GM19328 (cell line): Measurements from ENCODE around the gene PPM1M.

Experiments used
- ATAC-seq: cut with Tn5 transposase; IDR thresholded peaks from one replicate; pipeline ENCODE4 v1.9.1; 2021; ENCODE audit warnings: mild to moderate bottlenecking, moderate library complexity; ENCODE audit not compliant: unreplicated experiment

PPM1M gene

GRCh38 chr3:52243791-52244628 is 1.5 kb upstream of the PPM1M start:
- no peak for ATAC-seq

- ATAC-seq: no peak
Measured at GRCh38 chr3:52246264-52246620, 683 bp downstream of the PPM1M start.

- ATAC-seq: no peak
Measured at GRCh38 chr3:52246728-52247408, 1.3 kb downstream of the PPM1M start.

GRCh38 chr3:52247409-52248164 is 2.0 kb downstream of the PPM1M start:
- no peak for ATAC-seq

GRCh38 chr3:52248165-52248541 is 2.6 kb downstream of the PPM1M start:
- ATAC-seq: no peak

GRCh38 chr3:52248816-52249547 is 3.4 kb downstream of the PPM1M start:
- ATAC-seq: no peak

GRCh38 chr3:52249683-52250082 is 4.1 kb downstream of the PPM1M start:
- ATAC-seq: no peak

- no peak for ATAC-seq
Measured at GRCh38 chr3:52250122-52250521, 4.6 kb downstream of the PPM1M start.

- peak; percentile 84 for ATAC-seq
Measured at GRCh38 chr3:52253314-52254304, 8.1 kb downstream of the PPM1M start.

GRCh38 chr3:52254608-52255007 is 9.0 kb downstream of the PPM1M start:
- no peak for ATAC-seq

- ATAC-seq: no peak
Measured at GRCh38 chr3:52256159-52256558, 10.6 kb downstream of the PPM1M start.

- ATAC-seq: no peak
Measured at GRCh38 chr3:52256622-52257021, 11.1 kb downstream of the PPM1M start.

- ATAC-seq: no peak
Measured at GRCh38 chr3:52257911-52258310, 12.4 kb downstream of the PPM1M start.

- ATAC-seq: no peak
Measured at GRCh38 chr3:52259035-52259434, 13.5 kb downstream of the PPM1M start.

GRCh38 chr3:52259448-52259847 is 13.9 kb downstream of the PPM1M start:
- ATAC-seq: no peak

GRCh38 chr3:52262447-52262846 is 16.9 kb downstream of the PPM1M start:
- ATAC-seq: no peak

- no peak for ATAC-seq
Measured at GRCh38 chr3:52265387-52265786, 19.8 kb downstream of the PPM1M start.

GRCh38 chr3:52268036-52268435 is 22.5 kb downstream of the PPM1M start:
- no peak for ATAC-seq

- ATAC-seq: no peak
Measured at GRCh38 chr3:52269776-52270175, 24.2 kb downstream of the PPM1M start.

- no peak for ATAC-seq
Measured at GRCh38 chr3:52270252-52270754, 24.7 kb downstream of the PPM1M start.
